ENCODE results near the gene GRIK1.

Gene GRIK1

DNA sequence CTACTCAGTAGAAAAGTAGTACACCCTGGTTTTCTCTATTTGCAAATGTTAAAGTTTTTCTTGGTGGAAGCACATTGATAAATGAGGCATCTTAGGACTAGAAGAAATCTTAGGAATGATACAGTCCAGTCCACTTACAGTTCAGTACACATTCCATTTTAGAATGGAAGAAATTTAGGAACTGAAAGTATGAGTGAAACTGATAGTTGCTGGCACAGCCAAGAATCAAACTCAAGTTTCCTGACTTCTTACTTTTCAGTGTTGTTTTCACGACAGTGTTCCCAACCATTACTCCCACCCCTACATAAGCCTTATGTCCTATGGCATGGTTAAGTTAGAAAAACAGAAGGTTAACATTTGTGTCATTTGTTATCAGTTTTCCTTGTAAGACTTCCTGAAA lies 382.6 kb downstream of the GRIK1 start:
- no peak overlapping the region for H3K27ac ChIP-seq (ENCODE audit: low read length)
- no peaks in the 10 kb centered on the region for H3K4me1 ChIP-seq (ENCODE audit: control insufficient read depth, insufficient read depth, low read length)
- no peak overlapping the region for H3K4me3 ChIP-seq (ENCODE audit: low read length)
- no peak for DNase-seq (ENCODE audit: low read depth, low spot score)
- H3K9me3 ChIP-seq (ENCODE audit: control insufficient read depth, insufficient read depth, low read length): no peaks in the 10 kb centered on the region
- H3K27me3 ChIP-seq (ENCODE audit: control insufficient read depth, insufficient read depth, low read length): no peaks in the 10 kb centered on the region
- WGBS (ENCODE audit: insufficient coverage, insufficient read length): no CpG with 5 or more reads among the region's 1 CpG
- H3K36me3 ChIP-seq (ENCODE audit: control insufficient read depth, insufficient read depth, low read length): no peaks in the 10 kb centered on the region

- Histone ChIP-seq H3K4me1 (ENCODE audit: control insufficient read depth, insufficient read depth, low read length) (no peaks in the 10 kb centered on the region), H3K9me3 (ENCODE audit: control insufficient read depth, insufficient read depth, low read length) (no peaks in the 10 kb centered on the region), H3K27me3 (ENCODE audit: control insufficient read depth, insufficient read depth, low read length) (no peaks in the 10 kb centered on the region), H3K36me3 (ENCODE audit: control insufficient read depth, insufficient read depth, low read length) (no peaks in the 10 kb centered on the region), H3K4me3 (ENCODE audit: low read length) (no peak overlapping the region), H3K27ac (ENCODE audit: low read length) (no peak overlapping the region)
- WGBS (ENCODE audit: insufficient coverage, insufficient read length): no CpG with 5 or more reads among the region's 2 CpGs
- no peak for DNase-seq (ENCODE audit: low read depth, low spot score)
Measured at GRCh38 chr21:29555601-29556000, 384.2 kb downstream of the GRIK1 start.

GRCh38 chr21:29550205-29550604 lies 389.6 kb downstream of the GRIK1 start:
- no peak for DNase-seq (ENCODE audit: low read depth, low spot score)
- no peak overlapping the region for H3K4me3 ChIP-seq (ENCODE audit: low read length)
- WGBS (ENCODE audit: insufficient coverage, insufficient read length): no CpG with 5 or more reads among the region's 2 CpGs
- H3K4me1 ChIP-seq (ENCODE audit: control insufficient read depth, insufficient read depth, low read length): no peaks in the 10 kb centered on the region
- H3K9me3 ChIP-seq (ENCODE audit: control insufficient read depth, insufficient read depth, low read length): no peaks in the 10 kb centered on the region
- H3K27me3 ChIP-seq (ENCODE audit: control insufficient read depth, insufficient read depth, low read length): no peaks in the 10 kb centered on the region
- H3K36me3 ChIP-seq (ENCODE audit: control insufficient read depth, insufficient read depth, low read length): no peaks in the 10 kb centered on the region
- H3K27ac ChIP-seq (ENCODE audit: low read length): no peak overlapping the region

GRCh38 chr21:29549614-29550013 lies 390.2 kb downstream of the GRIK1 start:
- Histone ChIP-seq H3K4me3 (ENCODE audit: low read length) (no peak overlapping the region), H3K36me3 (ENCODE audit: control insufficient read depth, insufficient read depth, low read length) (no peaks in the 10 kb centered on the region), H3K27ac (ENCODE audit: low read length) (no peak overlapping the region), H3K9me3 (ENCODE audit: control insufficient read depth, insufficient read depth, low read length) (no peaks in the 10 kb centered on the region), H3K4me1 (ENCODE audit: control insufficient read depth, insufficient read depth, low read length) (no peaks in the 10 kb centered on the region), H3K27me3 (ENCODE audit: control insufficient read depth, insufficient read depth, low read length) (no peaks in the 10 kb centered on the region)
- no CpG with 5 or more reads among the region's 9 CpGs for WGBS (ENCODE audit: insufficient coverage, insufficient read length)
- no peak for DNase-seq (ENCODE audit: low read depth, low spot score)

DNA sequence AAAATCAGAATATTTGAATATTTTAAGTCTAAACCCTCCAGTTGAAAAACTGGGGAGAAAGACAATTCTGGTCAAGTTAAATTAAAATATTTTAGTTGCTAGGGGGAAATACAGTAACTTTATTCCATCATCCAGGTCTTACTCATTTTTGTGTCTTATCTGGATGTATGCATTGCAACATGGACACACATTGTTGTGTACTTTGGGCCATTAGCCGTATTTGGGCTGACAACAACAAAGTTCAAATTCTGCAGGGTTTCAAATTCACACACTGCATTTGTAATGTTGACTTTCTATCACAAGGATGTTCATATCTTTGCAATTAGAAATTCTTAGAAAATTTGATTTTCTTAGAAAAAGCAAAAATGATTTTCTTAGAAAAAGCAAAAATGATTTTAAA lies 391.8 kb downstream of the GRIK1 start:
- Histone ChIP-seq H3K4me3 (ENCODE audit: low read length) (no peak overlapping the region), H3K27ac (ENCODE audit: low read length) (no peak overlapping the region), H3K9me3 (ENCODE audit: control insufficient read depth, insufficient read depth, low read length) (no peaks in the 10 kb centered on the region), H3K27me3 (ENCODE audit: control insufficient read depth, insufficient read depth, low read length) (no peaks in the 10 kb centered on the region), H3K4me1 (ENCODE audit: control insufficient read depth, insufficient read depth, low read length) (no peaks in the 10 kb centered on the region), H3K36me3 (ENCODE audit: control insufficient read depth, insufficient read depth, low read length) (no peaks in the 10 kb centered on the region)
- no CpG with 5 or more reads among the region's 1 CpG for WGBS (ENCODE audit: insufficient coverage, insufficient read length)
- DNase-seq (ENCODE audit: low read depth, low spot score): no peak

DNA sequence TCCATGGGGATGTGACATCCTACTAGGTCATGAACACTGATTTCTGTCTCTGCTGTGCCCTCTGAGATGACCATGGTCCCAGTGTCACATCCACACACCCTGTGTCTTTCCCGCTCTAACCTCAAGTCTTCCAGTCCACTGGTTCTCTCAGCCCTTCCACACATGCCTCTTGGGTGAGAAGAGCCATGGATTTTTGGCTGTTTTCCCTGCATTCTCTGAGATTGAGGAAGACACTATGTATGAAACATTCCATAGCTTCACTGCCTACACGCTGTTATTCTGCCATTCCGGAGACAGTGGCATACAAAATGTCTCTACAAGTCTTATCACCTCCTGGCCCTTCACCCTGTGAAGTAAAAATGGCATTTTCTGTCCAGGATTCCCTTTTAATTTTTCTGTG lies 393.7 kb downstream of the GRIK1 start:
- no peak overlapping the region for H3K4me3 ChIP-seq (ENCODE audit: low read length)
- H3K4me1 ChIP-seq (ENCODE audit: control insufficient read depth, insufficient read depth, low read length): no peaks in the 10 kb centered on the region
- no peak for DNase-seq (ENCODE audit: low read depth, low spot score)
- no peaks in the 10 kb centered on the region for H3K36me3 ChIP-seq (ENCODE audit: control insufficient read depth, insufficient read depth, low read length)
- no peaks in the 10 kb centered on the region for H3K9me3 ChIP-seq (ENCODE audit: control insufficient read depth, insufficient read depth, low read length)
- H3K27me3 ChIP-seq (ENCODE audit: control insufficient read depth, insufficient read depth, low read length): no peaks in the 10 kb centered on the region
- no peak overlapping the region for H3K27ac ChIP-seq (ENCODE audit: low read length)
- no CpG with 5 or more reads among the region's 3 CpGs for WGBS (ENCODE audit: insufficient coverage, insufficient read length)

DNA sequence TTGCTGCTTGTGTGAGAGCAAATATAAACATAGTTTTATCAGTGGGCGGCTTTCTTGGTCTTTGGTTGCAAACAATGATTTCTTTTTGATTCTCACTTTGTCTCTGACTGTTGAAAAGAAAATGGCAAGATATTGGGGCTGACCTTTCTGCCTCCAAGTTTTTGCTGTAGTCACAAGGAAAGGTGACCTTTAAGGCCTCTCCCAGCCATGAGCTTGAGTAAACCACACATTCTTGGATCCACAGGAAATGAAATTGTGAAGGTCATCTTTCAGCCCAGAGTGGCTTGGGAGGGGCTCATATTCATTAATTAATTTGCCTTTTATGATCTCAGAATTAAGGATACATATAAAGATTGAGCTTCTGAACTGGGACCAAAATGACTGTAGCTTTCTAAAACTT lies 399.5 kb downstream of the GRIK1 start:
- Histone ChIP-seq H3K36me3 (ENCODE audit: control insufficient read depth, insufficient read depth, low read length) (no peaks in the 10 kb centered on the region), H3K4me3 (ENCODE audit: low read length) (no peak overlapping the region), H3K27me3 (ENCODE audit: control insufficient read depth, insufficient read depth, low read length) (no peaks in the 10 kb centered on the region), H3K4me1 (ENCODE audit: control insufficient read depth, insufficient read depth, low read length) (no peaks in the 10 kb centered on the region), H3K27ac (ENCODE audit: low read length) (no peak overlapping the region), H3K9me3 (ENCODE audit: control insufficient read depth, insufficient read depth, low read length) (no peaks in the 10 kb centered on the region)
- no peak for DNase-seq (ENCODE audit: low read depth, low spot score)
- WGBS (ENCODE audit: insufficient coverage, insufficient read length): no CpG with 5 or more reads among the region's 1 CpG

DNA sequence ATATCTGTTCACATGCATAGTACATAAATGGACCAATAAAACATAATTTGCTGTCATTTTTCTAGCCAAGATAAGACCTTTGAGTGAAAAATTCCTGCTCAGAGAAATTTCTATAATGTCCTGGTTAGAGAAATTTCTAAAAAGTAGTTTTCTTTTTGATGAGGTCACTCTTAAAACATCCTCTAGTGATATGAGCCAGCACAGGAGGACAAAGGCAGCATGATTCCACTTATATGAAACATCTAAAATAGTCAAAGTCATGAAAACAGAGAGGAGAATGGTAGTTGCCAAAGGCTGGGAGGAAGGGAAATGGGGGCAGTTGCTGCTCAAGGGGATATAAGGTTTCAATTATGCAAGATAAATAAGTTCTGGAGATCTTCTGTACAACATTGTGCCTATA lies 401.7 kb downstream of the GRIK1 start:
- DNase-seq (ENCODE audit: low read depth, low spot score): no peak
- no peaks in the 10 kb centered on the region for H3K27me3 ChIP-seq (ENCODE audit: control insufficient read depth, insufficient read depth, low read length)
- no peaks in the 10 kb centered on the region for H3K9me3 ChIP-seq (ENCODE audit: control insufficient read depth, insufficient read depth, low read length)
- H3K4me1 ChIP-seq (ENCODE audit: control insufficient read depth, insufficient read depth, low read length): no peaks in the 10 kb centered on the region
- H3K4me3 ChIP-seq (ENCODE audit: low read length): no peak overlapping the region
- H3K36me3 ChIP-seq (ENCODE audit: control insufficient read depth, insufficient read depth, low read length): no peaks in the 10 kb centered on the region
- H3K27ac ChIP-seq (ENCODE audit: low read length): no peak overlapping the region

GRCh38 chr21:29534448-29534847 lies 405.3 kb downstream of the GRIK1 start:
- H3K27me3 ChIP-seq (ENCODE audit: control insufficient read depth, insufficient read depth, low read length): no peaks in the 10 kb centered on the region
- no CpG with 5 or more reads among the region's 3 CpGs for WGBS (ENCODE audit: insufficient coverage, insufficient read length)
- no peak overlapping the region for H3K4me3 ChIP-seq (ENCODE audit: low read length)
- no peaks in the 10 kb centered on the region for H3K36me3 ChIP-seq (ENCODE audit: control insufficient read depth, insufficient read depth, low read length)
- H3K9me3 ChIP-seq (ENCODE audit: control insufficient read depth, insufficient read depth, low read length): no peaks in the 10 kb centered on the region
- DNase-seq (ENCODE audit: low read depth, low spot score): no peak
- H3K4me1 ChIP-seq (ENCODE audit: control insufficient read depth, insufficient read depth, low read length): no peaks in the 10 kb centered on the region
- no peak overlapping the region for H3K27ac ChIP-seq (ENCODE audit: low read length)

- no CpG with 5 or more reads among the region's 4 CpGs for WGBS (ENCODE audit: insufficient coverage, insufficient read length)
- Histone ChIP-seq H3K27ac (ENCODE audit: low read length) (no peak overlapping the region), H3K4me1 (ENCODE audit: control insufficient read depth, insufficient read depth, low read length) (no peaks in the 10 kb centered on the region), H3K9me3 (ENCODE audit: control insufficient read depth, insufficient read depth, low read length) (no peaks in the 10 kb centered on the region), H3K4me3 (ENCODE audit: low read length) (no peak overlapping the region), H3K27me3 (ENCODE audit: control insufficient read depth, insufficient read depth, low read length) (no peaks in the 10 kb centered on the region), H3K36me3 (ENCODE audit: control insufficient read depth, insufficient read depth, low read length) (no peaks in the 10 kb centered on the region)
- no peak for DNase-seq (ENCODE audit: low read depth, low spot score)
Measured at GRCh38 chr21:29529139-29529538, 410.7 kb downstream of the GRIK1 start.

DNA sequence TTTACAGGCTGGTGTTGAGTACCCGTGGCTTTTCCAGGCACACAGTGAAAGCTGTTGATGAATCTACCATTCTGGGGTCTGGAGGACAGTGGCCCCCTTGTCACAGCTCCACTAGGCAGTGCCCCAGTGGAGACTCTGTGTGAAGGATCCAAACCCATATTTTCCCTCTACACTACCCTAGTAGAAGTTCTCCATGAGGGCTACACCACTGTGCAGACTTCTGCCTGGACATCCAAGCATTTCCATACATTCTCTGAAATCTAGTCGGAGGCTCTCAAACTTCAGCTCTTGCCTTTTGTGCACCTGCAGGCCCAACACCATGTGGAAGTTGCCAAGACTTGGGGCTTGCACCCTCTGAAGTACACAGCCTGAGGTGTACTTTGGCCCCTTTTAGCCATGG lies 413.3 kb downstream of the GRIK1 start:
- no peaks in the 10 kb centered on the region for H3K9me3 ChIP-seq (ENCODE audit: control insufficient read depth, insufficient read depth, low read length)
- WGBS (ENCODE audit: insufficient coverage, insufficient read length): no CpG with 5 or more reads among the region's 2 CpGs
- no peaks in the 10 kb centered on the region for H3K36me3 ChIP-seq (ENCODE audit: control insufficient read depth, insufficient read depth, low read length)
- H3K27ac ChIP-seq (ENCODE audit: low read length): no peak overlapping the region
- no peaks in the 10 kb centered on the region for H3K27me3 ChIP-seq (ENCODE audit: control insufficient read depth, insufficient read depth, low read length)
- no peak overlapping the region for H3K4me3 ChIP-seq (ENCODE audit: low read length)
- no peaks in the 10 kb centered on the region for H3K4me1 ChIP-seq (ENCODE audit: control insufficient read depth, insufficient read depth, low read length)
- DNase-seq (ENCODE audit: low read depth, low spot score): no peak
